Large intestine (tissue), 3 donors: ENCODE results near the gene VIT. TPM values are rescaled to one million over a fixed set of nuclear protein-coding genes. Genes with fewer than 3 reads are reported as not detected.
A peak's percentile ranks its signal among the peaks of the same experiment; 100 is the strongest.

ENCODE experiments used
- DNase-seq, 2 donors: peaks; one replicate each; pipeline versions ENCODE4 v3.0.0 to v3.0.0-alpha.2; 2013
- H3K27ac ChIP-seq: one replicate; pipeline ENCODE4 v1.5.1; 2013; ENCODE audit warnings: low read length
- H3K27me3 ChIP-seq: 2 replicates; pipeline ENCODE4 v1.6.1; 2013; ENCODE audit warnings: low read length; ENCODE audit not compliant: control insufficient read depth, insufficient read depth
- H3K36me3 ChIP-seq: 2 replicates; pipeline ENCODE4 v1.6.1; 2013; ENCODE audit warnings: low read length; ENCODE audit not compliant: control insufficient read depth, insufficient read depth
- H3K4me1 ChIP-seq: one replicate; pipeline ENCODE4 v1.6.1; 2013; ENCODE audit warnings: low read length; ENCODE audit not compliant: control insufficient read depth, insufficient read depth
- H3K4me3 ChIP-seq: one replicate; pipeline ENCODE4 v1.5.1; 2013; ENCODE audit warnings: low read length
- H3K9me3 ChIP-seq: one replicate; pipeline ENCODE4 v1.6.1; 2013; ENCODE audit warnings: mild to moderate bottlenecking, low read depth, low read length, moderate library complexity; ENCODE audit not compliant: control insufficient read depth
- WGBS: methylation state at CpG from one replicate; pipeline ENCODE4 v1.1.5; 2013; ENCODE audit warnings: low lambda C conversion rate; ENCODE audit not compliant: insufficient coverage; 5-methylcytosine and 5-hydroxymethylcytosine counted together
- polyA plus RNA-seq: library from polyadenylated mRNA; unstranded; fragments of 120-200 nt; gene quantifications from one replicate; pipeline ENCODE4 v1.2.1, GENCODE V29; 2013

VIT gene
- polyA plus RNA-seq, 1 donor: 0.13 TPM

DNA sequence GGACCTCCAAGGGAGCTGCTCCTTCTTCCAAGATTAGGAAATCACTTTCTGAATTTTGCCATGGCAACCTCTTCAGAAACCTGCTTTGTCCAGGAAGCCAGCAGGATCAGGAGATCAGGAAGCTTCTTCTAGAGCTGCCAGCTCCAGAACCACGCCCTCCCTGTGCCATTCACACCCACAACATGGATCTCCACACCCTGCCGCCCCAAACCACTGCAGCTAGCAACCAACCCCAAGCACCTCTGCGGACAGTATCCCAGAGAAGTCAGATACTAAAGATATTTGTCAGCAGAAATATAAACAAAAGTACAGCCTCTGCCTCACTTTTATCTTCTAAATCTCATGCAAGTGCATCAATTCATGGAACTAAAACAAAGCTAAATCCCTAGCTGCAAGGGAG is 106.4 kb downstream of the VIT start:
- no peak overlapping the region for H3K4me3 ChIP-seq
- WGBS: no CpG with 5 or more reads among the region's 3 CpGs
- DNase-seq: no peak

DNA sequence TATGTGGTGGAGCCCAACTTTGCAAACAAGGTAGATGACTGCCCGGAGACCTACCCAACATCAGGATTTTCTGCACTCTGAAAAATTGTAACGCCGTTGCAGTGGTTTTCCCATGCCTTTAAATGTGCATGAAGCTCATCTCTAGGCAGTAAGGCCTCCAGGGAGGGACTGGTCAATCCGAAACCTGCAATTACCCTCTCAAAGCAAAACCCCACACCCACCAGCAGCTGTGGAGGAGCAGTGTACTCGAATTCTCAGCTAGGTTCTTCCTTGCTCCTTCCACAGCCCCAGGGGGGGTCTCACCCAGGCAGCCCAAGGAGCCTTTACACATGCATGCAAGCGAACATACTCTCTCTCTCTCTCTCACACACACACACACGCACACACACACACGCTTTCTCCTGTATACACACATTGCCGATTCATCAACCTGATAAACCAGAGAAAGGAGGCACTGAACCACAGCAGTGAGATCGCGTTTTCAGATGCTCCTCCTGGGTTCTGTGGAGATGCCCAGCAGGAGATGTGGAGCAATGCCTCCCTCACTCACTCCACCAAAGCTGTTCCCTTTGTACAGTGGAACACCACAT is 109.2 kb downstream of the VIT start:
- Histone ChIP-seq H3K4me1 (no peaks in the 10 kb centered on the region), H3K27ac (no peak overlapping the region), H3K36me3 (no peaks in the 10 kb centered on the region), H3K9me3 (peaks cover 5% of the 10 kb centered on the region), H3K4me3 (no peak overlapping the region), H3K27me3 (peaks cover 2% of the 10 kb centered on the region)
- WGBS: no CpG with 5 or more reads among the region's 11 CpGs
- DNase-seq: no peak

More for the DNA sequence above, 106.4 kb downstream of the VIT start:
- Histone ChIP-seq H3K36me3 (no peaks in the 10 kb centered on the region), H3K27me3 (peaks cover 2% of the 10 kb centered on the region), H3K27ac (no peak overlapping the region), H3K4me1 (no peaks in the 10 kb centered on the region), H3K9me3 (no peaks in the 10 kb centered on the region)

DNA sequence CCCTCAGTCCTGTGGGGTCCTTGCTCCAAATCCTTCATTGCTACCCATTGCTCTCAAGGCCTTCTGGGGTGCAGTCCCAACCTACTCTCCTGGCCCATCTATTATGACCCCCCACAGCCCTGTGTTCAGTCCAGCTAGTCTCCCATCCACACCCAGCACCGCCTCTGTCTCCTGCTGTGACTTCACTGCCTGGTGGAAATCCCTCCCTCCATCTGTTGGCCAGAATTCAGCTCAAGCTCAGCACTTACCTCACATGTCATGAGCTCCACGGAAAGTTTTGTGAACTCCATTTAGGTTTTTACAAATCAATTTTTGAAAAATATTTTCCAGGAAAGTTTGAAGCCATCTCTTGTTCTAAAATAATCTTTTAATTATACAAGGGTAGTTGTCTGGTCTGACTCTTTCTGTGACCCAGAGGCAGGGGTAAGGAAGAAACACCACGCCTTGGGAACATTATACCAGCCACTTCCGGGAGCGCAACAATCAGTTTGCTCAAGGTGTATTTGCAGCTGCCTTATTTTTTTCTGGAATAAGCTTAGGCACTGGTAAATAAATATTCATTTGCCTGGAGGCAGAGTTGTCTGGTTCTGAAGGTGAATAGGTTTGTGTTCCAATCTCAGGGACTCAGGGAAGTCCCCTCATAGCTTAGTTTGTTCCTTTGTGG is 110.8 kb downstream of the VIT start:
- no peaks in the 10 kb centered on the region for H3K4me1 ChIP-seq
- WGBS: no CpG with 5 or more reads among the region's 5 CpGs
- no peaks in the 10 kb centered on the region for H3K27me3 ChIP-seq
- H3K4me3 ChIP-seq: no peak overlapping the region
- no peak for DNase-seq
- no peaks in the 10 kb centered on the region for H3K36me3 ChIP-seq
- H3K9me3 ChIP-seq: peaks cover 5% of the 10 kb centered on the region
- H3K27ac ChIP-seq: no peak overlapping the region

DNA sequence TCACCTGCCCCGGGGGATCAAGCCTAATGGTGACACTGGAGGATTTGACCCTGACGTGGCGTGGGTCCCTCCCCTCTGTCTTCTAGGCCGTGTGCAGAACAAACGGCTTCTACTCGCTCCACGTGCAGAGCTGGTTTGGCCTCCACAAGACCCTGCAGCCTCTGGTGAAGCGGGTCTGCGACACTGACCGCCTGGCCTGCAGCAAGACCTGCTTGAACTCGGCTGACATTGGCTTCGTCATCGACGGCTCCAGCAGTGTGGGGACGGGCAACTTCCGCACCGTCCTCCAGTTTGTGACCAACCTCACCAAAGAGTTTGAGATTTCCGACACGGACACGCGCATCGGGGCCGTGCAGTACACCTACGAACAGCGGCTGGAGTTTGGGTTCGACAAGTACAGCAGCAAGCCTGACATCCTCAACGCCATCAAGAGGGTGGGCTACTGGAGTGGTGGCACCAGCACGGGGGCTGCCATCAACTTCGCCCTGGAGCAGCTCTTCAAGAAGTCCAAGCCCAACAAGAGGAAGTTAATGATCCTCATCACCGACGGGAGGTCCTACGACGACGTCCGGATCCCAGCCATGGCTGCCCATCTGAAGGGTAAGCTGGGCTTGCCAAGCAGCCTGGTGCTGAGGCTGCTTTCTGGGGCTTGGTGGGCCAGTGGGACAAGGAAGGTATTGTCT is 112.0 kb downstream of the VIT start:
- Histone ChIP-seq H3K4me1 (no peaks in the 10 kb centered on the region), H3K27ac (no peak overlapping the region), H3K9me3 (peaks cover 5% of the 10 kb centered on the region), H3K36me3 (no peaks in the 10 kb centered on the region), H3K4me3 (no peak overlapping the region), H3K27me3 (no peaks in the 10 kb centered on the region)
- no CpG with 5 or more reads among the region's 35 CpGs for WGBS
- DNase-seq: no peak

- H3K9me3 ChIP-seq: peaks cover 5% of the 10 kb centered on the region
- no peak overlapping the region for H3K27ac ChIP-seq
- no CpG with 5 or more reads among the region's 3 CpGs for WGBS
- no peak overlapping the region for H3K4me3 ChIP-seq
- H3K4me1 ChIP-seq: no peaks in the 10 kb centered on the region
- no peaks in the 10 kb centered on the region for H3K36me3 ChIP-seq
- DNase-seq: no peak
- H3K27me3 ChIP-seq: no peaks in the 10 kb centered on the region
Observed at GRCh38 chr2:36809069-36809445, 112.5 kb downstream of the VIT start.

DNA sequence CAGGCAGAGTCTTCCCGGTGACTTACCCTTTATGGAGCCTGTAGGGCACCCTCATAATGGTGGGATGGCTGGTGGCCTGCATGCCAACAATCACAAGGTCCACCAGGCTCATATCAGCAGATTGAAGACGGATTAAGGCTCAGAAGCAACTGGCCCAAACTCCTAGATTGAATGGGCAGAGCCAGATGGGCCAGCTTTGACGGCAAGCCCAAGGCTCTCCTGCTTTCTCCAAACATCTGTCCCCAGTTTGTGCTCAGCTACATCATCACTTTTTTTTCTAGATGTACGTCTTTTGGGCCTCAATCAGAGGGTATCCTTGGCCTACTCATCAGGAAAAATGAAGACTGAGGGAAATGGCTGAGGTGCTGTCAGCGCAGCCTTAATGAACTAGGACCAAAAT is 114.6 kb downstream of the VIT start:
- Histone ChIP-seq H3K9me3 (peaks cover 5% of the 10 kb centered on the region), H3K4me1 (no peaks in the 10 kb centered on the region), H3K4me3 (no peak overlapping the region), H3K36me3 (no peaks in the 10 kb centered on the region), H3K27me3 (no peaks in the 10 kb centered on the region), H3K27ac (no peak overlapping the region)
- WGBS: 100% methylated on average over 1 of the region's 5 CpGs
- DNase-seq: no peak

- Histone ChIP-seq H3K27ac (no peak overlapping the region), H3K36me3 (no peaks in the 10 kb centered on the region), H3K9me3 (peaks cover 5% of the 10 kb centered on the region), H3K4me3 (no peak overlapping the region), H3K27me3 (no peaks in the 10 kb centered on the region), H3K4me1 (no peaks in the 10 kb centered on the region)
- no peak for DNase-seq
- no CpG with 5 or more reads among the region's 6 CpGs for WGBS
Observed at GRCh38 chr2:36812196-36812595, 115.7 kb downstream of the VIT start.

DNA sequence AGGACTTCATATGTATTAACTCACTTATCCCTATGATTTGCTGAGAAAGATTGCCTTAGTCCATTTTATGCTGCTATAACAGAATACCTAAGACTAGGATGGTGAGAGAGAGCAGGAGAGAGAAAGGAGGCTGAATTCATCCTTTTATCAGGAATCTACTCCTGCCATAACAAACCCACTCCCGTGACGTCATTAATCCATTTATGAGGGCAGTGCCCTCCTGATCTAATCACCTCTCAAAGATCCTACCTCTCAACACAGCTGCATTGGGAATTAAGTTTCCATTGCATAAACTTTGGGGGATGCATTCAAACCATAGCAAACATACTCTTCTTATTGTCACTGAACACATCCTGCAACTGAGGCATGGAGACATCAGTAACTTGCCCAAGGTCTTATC is 122.0 kb downstream of the VIT start:
- no peaks in the 10 kb centered on the region for H3K27me3 ChIP-seq
- no peak for DNase-seq
- WGBS: no CpG with 5 or more reads among the region's 2 CpGs
- no peak overlapping the region for H3K27ac ChIP-seq
- peaks cover 10% of the 10 kb centered on the region for H3K4me1 ChIP-seq
- H3K36me3 ChIP-seq: no peaks in the 10 kb centered on the region
- H3K4me3 ChIP-seq: no peak overlapping the region
- no peaks in the 10 kb centered on the region for H3K9me3 ChIP-seq

DNA sequence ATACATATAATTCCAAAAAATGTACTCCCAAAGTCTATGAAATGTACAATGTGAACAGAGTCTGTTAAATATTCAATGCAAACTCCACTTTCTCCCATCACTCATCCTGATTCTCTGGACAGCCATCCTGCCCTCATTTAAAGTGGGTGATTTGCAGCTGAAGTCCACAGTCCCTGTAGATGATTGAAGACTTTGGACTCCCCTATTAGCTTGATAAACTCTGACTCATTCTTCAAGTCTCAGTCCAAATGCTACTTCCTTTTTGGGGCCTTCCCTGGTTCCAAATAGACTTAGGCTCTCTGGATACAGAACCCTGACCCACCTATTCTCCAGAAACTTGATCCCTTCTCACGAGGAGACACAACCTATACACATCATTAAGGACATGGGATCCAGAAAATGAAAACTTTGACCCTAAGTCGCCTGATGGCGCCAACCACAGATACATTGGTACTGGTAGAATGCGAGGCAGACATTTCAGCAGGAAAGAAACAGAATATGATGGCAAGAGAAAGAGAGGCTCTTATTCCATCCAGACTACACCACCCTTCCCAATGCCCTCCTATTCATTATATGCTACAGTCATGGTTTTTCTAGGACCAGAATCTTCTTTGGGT is 122.7 kb downstream of the VIT start:
- Histone ChIP-seq H3K4me3 (no peak overlapping the region), H3K9me3 (no peaks in the 10 kb centered on the region), H3K36me3 (no peaks in the 10 kb centered on the region), H3K27me3 (no peaks in the 10 kb centered on the region), H3K4me1 (peaks cover 10% of the 10 kb centered on the region), H3K27ac (no peak overlapping the region)
- peak; percentile 7 to 64 for DNase-seq
- WGBS: no CpG with 5 or more reads among the region's 4 CpGs

GRCh38 chr2:36820942-36821605 is 124.6 kb downstream of the VIT start:
- H3K4me1 ChIP-seq: peaks cover 10% of the 10 kb centered on the region
- no peak overlapping the region for H3K27ac ChIP-seq
- no CpG with 5 or more reads among the region's 7 CpGs for WGBS
- no peaks in the 10 kb centered on the region for H3K27me3 ChIP-seq
- H3K36me3 ChIP-seq: no peaks in the 10 kb centered on the region
- H3K9me3 ChIP-seq: no peaks in the 10 kb centered on the region
- peak; percentile 4 to 54 for DNase-seq
- no peak overlapping the region for H3K4me3 ChIP-seq
